Activated effector memory CD4-positive, alpha-beta T cell treated with anti-CD3 and anti-CD28 coated beads, Interleukin-2, amount 50 U/mL, for 16 hours (primary cell): Measurements from ENCODE around the gene FCN2.

Experiments used
- DNase-seq: peaks from one replicate; pipeline ENCODE4 v3.0.0-alpha.2; 2020

The FCN2 gene

GRCh38 chr9:134935056-134935640 lies 54.5 kb downstream of the FCN2 start:
- DNase-seq: no peak

GRCh38 chr9:134935701-134936345 lies 55.2 kb downstream of the FCN2 start:
- no peak for DNase-seq

GRCh38 chr9:134936346-134937163 lies 55.9 kb downstream of the FCN2 start:
- no peak for DNase-seq
